OCI-LY3 (cell line): ENCODE data around the gene USP34.
A peak's percentile ranks its signal among the peaks of the same experiment; 100 is the strongest.

ENCODE experiments used
- H2AFZ ChIP-seq: fragments of 200-600, 300-600 bp; shearing (Covaris generic); 2 replicates; pipeline ENCODE4 v1.6.0; 2014; ENCODE audit warnings: antibody characterized with exemption, low read depth, low read length
- H3K27ac ChIP-seq: fragments of 200-600, 300-600 bp; sonication (generic); 2 replicates; pipeline ENCODE4 v1.5.1; 2014; ENCODE audit warnings: mild to moderate bottlenecking, low read length, moderate library complexity, mixed read lengths
- H3K27me3 ChIP-seq: fragments of 200-600, 300-600 bp; sonication (generic); 2 replicates; pipeline ENCODE4 v1.6.1; 2014; ENCODE audit warnings: low read depth, low read length, mixed read lengths
- H3K36me3 ChIP-seq: fragments of 200-600, 300-600 bp; sonication (generic); replicated peaks from 2 replicates; pipeline ENCODE3; 2014; ENCODE audit warnings: low read depth, low read length, mixed read lengths
- H3K4me1 ChIP-seq: fragments of 300-600, 200-600 bp; sonication (generic); 2 replicates; pipeline ENCODE4 v1.6.1; 2014; ENCODE audit warnings: low read length, mixed read lengths
- H3K4me2 ChIP-seq: fragments of 200-600, 300-600 bp; sonication (generic); 2 replicates; pipeline ENCODE4 v1.6.1; 2014; ENCODE audit warnings: low read length, mixed read lengths
- H3K4me3 ChIP-seq: fragments of 300-600, 200-600 bp; sonication (generic); 2 replicates; pipeline ENCODE4 v1.5.1; 2014; ENCODE audit warnings: antibody characterized with exemption, mild to moderate bottlenecking, low read length, moderate library complexity
- H3K79me2 ChIP-seq: fragments of 300-600, 200-600 bp; shearing (Covaris generic); 2 replicates; pipeline ENCODE4 v1.6.1; 2014; ENCODE audit warnings: mild to moderate bottlenecking, low read length, mixed read lengths
- H3K9ac ChIP-seq: fragments of 300-600, 200-600 bp; shearing (Covaris generic); 2 replicates; pipeline ENCODE4 v1.6.0; 2014; ENCODE audit warnings: mild to moderate bottlenecking, low read length, moderate library complexity
- H3K9me3 ChIP-seq: fragments of 200-600, 300-600 bp; shearing (Covaris generic); 2 replicates; pipeline ENCODE4 v1.6.1; 2014; ENCODE audit warnings: low read length, mixed read lengths; ENCODE audit not compliant: insufficient read depth
- H4K20me1 ChIP-seq: fragments of 200-600, 300-600 bp; sonication (generic); 2 replicates; pipeline ENCODE4 v1.6.1; 2016; ENCODE audit warnings: low read length, mixed read lengths; ENCODE audit not compliant: insufficient read depth
- CTCF ChIP-seq: fragments of 200-600, 300-600 bp; sonication (generic); IDR thresholded peaks from 2 replicates; pipeline ENCODE4 v1.5.1; 2014; ENCODE audit warnings: antibody characterized with exemption, low read length, low read depth
- EZH2phosphoT487 ChIP-seq: fragments of 200-600 bp; shearing (Covaris generic); IDR thresholded peaks from 2 replicates; pipeline ENCODE4 v1.6.1; 2018; ENCODE audit warnings: antibody characterized with exemption, mixed run types, low read depth

The USP34 gene

GRCh38 chr2:61510674-61511671 lies 40.1 kb upstream of the USP34 start:
- H3K4me3 ChIP-seq: no peak overlapping the region
- H3K9me3 ChIP-seq: no peaks in the 10 kb centered on the region
- H4K20me1 ChIP-seq: peaks cover 68% of the 10 kb centered on the region
- H3K79me2 ChIP-seq: peaks cover 100% of the 10 kb centered on the region
- H3K4me1 ChIP-seq: no peaks in the 10 kb centered on the region
- H3K4me2 ChIP-seq: no peak overlapping the region
- H3K27ac ChIP-seq: no peak overlapping the region
- H3K27me3 ChIP-seq: no peaks in the 10 kb centered on the region
- no peak overlapping the region for H2AFZ ChIP-seq
- peaks cover 43% of the 10 kb centered on the region for H3K36me3 ChIP-seq
- H3K9ac ChIP-seq: no peak overlapping the region
- TF ChIP-seq CTCF (no peak), EZH2phosphoT487 (no peak)

- no peak overlapping the region for H3K4me3 ChIP-seq
Measured at GRCh38 chr2:61504949-61505348, 34.1 kb upstream of the USP34 start.

GRCh38 chr2:61499060-61499459 lies 28.2 kb upstream of the USP34 start:
- Histone ChIP-seq H3K9me3 (no peaks in the 10 kb centered on the region), H4K20me1 (peaks cover 9% of the 10 kb centered on the region; the same call in 1 of the 2 replicates), H3K4me2 (no peak overlapping the region), H2AFZ (no peak overlapping the region), H3K27me3 (no peaks in the 10 kb centered on the region), H3K4me1 (peaks cover 5% of the 10 kb centered on the region), H3K79me2 (peaks cover 76% of the 10 kb centered on the region), H3K4me3 (no peak overlapping the region), H3K9ac (no peak overlapping the region), H3K27ac (no peak overlapping the region), H3K36me3 (peaks cover 66% of the 10 kb centered on the region)
- TF ChIP-seq CTCF (no peak), EZH2phosphoT487 (no peak)

More at GRCh38 chr2:61504949-61505348, 34.1 kb upstream of the USP34 start:
- H3K4me1 ChIP-seq: no peaks in the 10 kb centered on the region
- H3K9ac ChIP-seq: no peak overlapping the region
- peaks cover 32% of the 10 kb centered on the region for H3K36me3 ChIP-seq
- peaks cover 46% of the 10 kb centered on the region for H4K20me1 ChIP-seq
- no peak overlapping the region for H2AFZ ChIP-seq
- H3K9me3 ChIP-seq: no peaks in the 10 kb centered on the region
- H3K4me2 ChIP-seq: no peak overlapping the region
- no peak for TF ChIP-seq EZH2phosphoT487
- TF ChIP-seq CTCF: no peak
- H3K27ac ChIP-seq: no peak overlapping the region
- peaks cover 93% of the 10 kb centered on the region for H3K79me2 ChIP-seq
- no peaks in the 10 kb centered on the region for H3K27me3 ChIP-seq

- no peaks in the 10 kb centered on the region for H3K9me3 ChIP-seq
- peaks cover 59% of the 10 kb centered on the region for H3K79me2 ChIP-seq
- H3K4me1 ChIP-seq: peaks cover 14% of the 10 kb centered on the region
- H3K27me3 ChIP-seq: no peaks in the 10 kb centered on the region
- H3K27ac ChIP-seq: peak overlapping the region; percentile 37; the same call in 1 of the 2 replicates
- H2AFZ ChIP-seq: no peak overlapping the region
- H3K36me3 ChIP-seq: peaks cover 74% of the 10 kb centered on the region
- no peak overlapping the region for H3K4me3 ChIP-seq
- H3K4me2 ChIP-seq: peak overlapping the region; percentile 12; the same call in 1 of the 2 replicates
- no peak overlapping the region for H3K9ac ChIP-seq
- TF ChIP-seq CTCF: no peak
- no peak for TF ChIP-seq EZH2phosphoT487
- H4K20me1 ChIP-seq: no peaks in the 10 kb centered on the region; the same call in 1 of the 2 replicates
Measured at GRCh38 chr2:61493523-61493942, 22.6 kb upstream of the USP34 start.
